H1 (cell line): ENCODE data around the gene KLHL30. TPM values are rescaled to one million over a fixed set of nuclear protein-coding genes. Genes with fewer than 3 reads are reported as not detected.
A peak's percentile ranks its signal among the peaks of the same experiment; 100 is the strongest.

Experiments
- CTCF ChIA-PET: fragments of 300-600 bp; sonication (Branson Sonifier 250); formaldehyde crosslinking; loops from one replicate; lab custom pipeline; 2021; ENCODE audit not compliant: partially characterized antibody; lab: Charles Lee
- POLR2A ChIA-PET: fragments of 300-600 bp; sonication (Branson Sonifier 250); formaldehyde crosslinking; loops from one replicate; lab custom pipeline; 2021; ENCODE audit warnings: inconsistent platforms; ENCODE audit not compliant: partially characterized antibody; lab: Charles Lee
- DNase-seq, 2 experiments: peaks; one replicate each; pipeline versions ENCODE4 v3.0.0 to v3.0.0-alpha.2; 2010 to 2022; ENCODE audit warnings: low spot score in 2 of 2, low read depth in 1 of 2, mixed read lengths in 1 of 2
- FAIRE-seq: peaks from 2 replicates; lab custom pipeline; 2011; peaks lifted over from hg19 to GRCh38; lab: Jason Lieb, UNC
- H2AFZ ChIP-seq: 2 replicates; pipeline ENCODE4 v1.8.1; 2012; ENCODE audit warnings: low read length, inconsistent platforms
- H2AK5ac ChIP-seq: 2 replicates; pipeline ENCODE4 v1.6.1; 2013; ENCODE audit warnings: low read depth, low read length
- H2BK120ac ChIP-seq: replicated peaks from 2 replicates; pipeline ENCODE3; 2013; ENCODE audit warnings: low read depth, low read length, inconsistent platforms
- H2BK12ac ChIP-seq: 2 replicates; pipeline ENCODE4 v1.6.1; 2013; ENCODE audit warnings: low read depth, low read length
- H2BK15ac ChIP-seq: 2 replicates; pipeline ENCODE4 v1.6.1; 2013; ENCODE audit warnings: low read length
- H2BK20ac ChIP-seq: 2 replicates; pipeline ENCODE4 v1.6.1; 2013; ENCODE audit warnings: low read length
- H2BK5ac ChIP-seq: 2 replicates; pipeline ENCODE4 v1.6.1; 2013; ENCODE audit warnings: low read depth, low read length
- H3K14ac ChIP-seq: 2 replicates; pipeline ENCODE4 v1.6.1; 2013; ENCODE audit warnings: inconsistent platforms; ENCODE audit not compliant: insufficient read length
- H3K18ac ChIP-seq: 2 replicates; pipeline ENCODE4 v1.6.1; 2013; ENCODE audit warnings: low read length; ENCODE audit errors: extremely low read depth
- H3K23ac ChIP-seq: 2 replicates; pipeline ENCODE4 v1.6.1; 2013; ENCODE audit warnings: inconsistent platforms; ENCODE audit not compliant: insufficient read length
- H3K23me2 ChIP-seq: 2 replicates; pipeline ENCODE4 v1.6.1; 2013; ENCODE audit warnings: low read depth, low read length
- H3K27ac ChIP-seq: 2 replicates; pipeline ENCODE4 v1.6.1; 2011; ENCODE audit warnings: low read depth, low read length, inconsistent platforms
- H3K27me3 ChIP-seq, 4 experiments: replicated peaks in 1 of 4; 1 replicate in 1 of 4; 2 replicates in 3 of 4; pipeline versions ENCODE4 v1.6.1 to v1.8.1; 2011 to 2013; ENCODE audit warnings: low read length in 3 of 4, mild to moderate bottlenecking in 3 of 4, inconsistent platforms in 2 of 4, mixed read lengths in 2 of 4, moderate library complexity in 1 of 4; ENCODE audit not compliant: control insufficient read depth in 3 of 4, insufficient read depth in 3 of 4; ENCODE audit errors: extremely low read depth in 1 of 4
- H3K36me3 ChIP-seq, 4 experiments: 2 replicates each; pipeline versions ENCODE4 v1.6.1 to v1.8.1; 2011 to 2013; ENCODE audit warnings: mild to moderate bottlenecking in 4 of 4, low read length in 3 of 4, moderate library complexity in 2 of 4, control low read depth in 1 of 4, inconsistent platforms in 1 of 4; ENCODE audit not compliant: insufficient read depth in 4 of 4, control insufficient read depth in 2 of 4
- H3K4ac ChIP-seq: replicated peaks from 2 replicates; pipeline ENCODE3; 2013; ENCODE audit warnings: low read length, low read depth, mixed read lengths, inconsistent platforms; ENCODE audit not compliant: insufficient read length
- H3K4me1 ChIP-seq, 4 experiments: replicated peaks in 1 of 4; 1 replicate in 1 of 4; 2 replicates in 3 of 4; pipeline versions ENCODE4 v1.6.1 to v1.8.1; 2011 to 2013; ENCODE audit warnings: low read length in 3 of 4, inconsistent platforms in 2 of 4, mixed read lengths in 1 of 4; ENCODE audit not compliant: insufficient read depth in 4 of 4, control insufficient read depth in 3 of 4
- H3K4me2 ChIP-seq, 2 experiments: 2 replicates each; pipeline versions ENCODE4 v1.6.1 to v1.8.1; 2011 to 2013; ENCODE audit warnings: low read depth in 2 of 2, low read length in 2 of 2, control low read depth in 1 of 2, inconsistent platforms in 1 of 2, mild to moderate bottlenecking in 1 of 2; ENCODE audit not compliant: insufficient read depth in 1 of 2
- H3K4me3 ChIP-seq, 4 experiments: fragments of 200-600, 300-600 bp in 1 of 4; sonication (generic), shearing (Covaris generic), sonication (Bioruptor Twin) in 1 of 4; 2 replicates each; pipeline versions ENCODE4 v1.5.1 to v1.8.1; 2011 to 2016; ENCODE audit warnings: low read length in 4 of 4, low read depth in 3 of 4, control low read depth in 2 of 4, inconsistent platforms in 2 of 4, mild to moderate bottlenecking in 2 of 4, mixed read lengths in 1 of 4, moderate library complexity in 1 of 4; ENCODE audit not compliant: insufficient read depth in 2 of 4; ENCODE audit errors: extremely low read depth in 1 of 4
- H3K56ac ChIP-seq: replicated peaks from 2 replicates; pipeline ENCODE3; 2013; ENCODE audit warnings: low read depth, mild to moderate bottlenecking, mixed read lengths, low read length, inconsistent platforms; ENCODE audit not compliant: insufficient read length
- H3K79me1 ChIP-seq: 2 replicates; pipeline ENCODE4 v1.6.1; 2013; ENCODE audit warnings: low read depth, low read length, control low read depth
- H3K79me2 ChIP-seq, 2 experiments: 2 replicates each; pipeline versions ENCODE4 v1.6.1 to v1.8.1; 2012 to 2013; ENCODE audit warnings: low read length in 2 of 2, mild to moderate bottlenecking in 2 of 2, inconsistent platforms in 1 of 2; ENCODE audit not compliant: insufficient read depth in 2 of 2, control insufficient read depth in 1 of 2
- H3K9ac ChIP-seq, 4 experiments: replicated peaks in 1 of 4; 1 replicate in 1 of 4; 2 replicates in 3 of 4; pipeline versions ENCODE4 v1.6.1 to v1.8.1; 2011 to 2013; ENCODE audit warnings: low read depth in 3 of 4, low read length in 3 of 4, control low read depth in 2 of 4, mild to moderate bottlenecking in 2 of 4, moderate library complexity in 2 of 4, inconsistent platforms in 1 of 4; ENCODE audit errors: extremely low read depth in 1 of 4
- H3K9me3 ChIP-seq, 2 experiments: 2 replicates each; pipeline versions ENCODE4 v1.6.1 to v1.8.1; 2012 to 2013; ENCODE audit warnings: mild to moderate bottlenecking in 2 of 2, moderate library complexity in 2 of 2, control low read depth in 1 of 2, inconsistent platforms in 1 of 2, low read depth in 1 of 2, low read length in 1 of 2, mixed read lengths in 1 of 2; ENCODE audit not compliant: insufficient read depth in 2 of 2
- H4K20me1 ChIP-seq, 2 experiments: replicated peaks in 1 of 2; 2 replicates each; pipeline versions ENCODE3 to v1.8.1; 2011 to 2013; ENCODE audit warnings: inconsistent platforms in 2 of 2, low read length in 2 of 2, mild to moderate bottlenecking in 1 of 2; ENCODE audit not compliant: insufficient read depth in 2 of 2, control insufficient read depth in 1 of 2
- H4K5ac ChIP-seq: 2 replicates; pipeline ENCODE4 v1.6.1; 2013; ENCODE audit warnings: low read length, low read depth, mixed read lengths, inconsistent platforms; ENCODE audit not compliant: insufficient read length
- H4K8ac ChIP-seq: 2 replicates; pipeline ENCODE4 v1.8.0; 2013; ENCODE audit warnings: mild to moderate bottlenecking, moderate library complexity, low read length, inconsistent platforms; ENCODE audit not compliant: insufficient read depth; ENCODE audit errors: extremely low read depth
- H4K91ac ChIP-seq: replicated peaks from 2 replicates; pipeline ENCODE3; 2013; ENCODE audit warnings: low read length, mixed read lengths, inconsistent platforms; ENCODE audit not compliant: insufficient read length
- ATF2 ChIP-seq: IDR thresholded peaks from 2 replicates; pipeline ENCODE4 v1.6.1; 2012; ENCODE audit warnings: low read length, inconsistent platforms
- BACH1 ChIP-seq: IDR thresholded peaks from 2 replicates; pipeline ENCODE4 v1.6.1; 2012; ENCODE audit warnings: low read length, improper control_type of control experiment
- CHD1 ChIP-seq: IDR thresholded peaks from 2 replicates; pipeline ENCODE4 v1.6.1; 2012; ENCODE audit warnings: low read depth, low read length, improper control_type of control experiment
- CTCF ChIP-seq, 3 experiments: IDR thresholded peaks; 1 replicate in 2 of 3; 2 replicates in 1 of 3; pipeline versions ENCODE4 v1.5.1 to v1.6.1; 2011; ENCODE audit warnings: low read length in 3 of 3, mild to moderate bottlenecking in 3 of 3, inconsistent platforms in 2 of 3, low read depth in 1 of 3, moderate library complexity in 1 of 3; ENCODE audit not compliant: insufficient read depth in 1 of 3; ENCODE audit errors: control extremely low read depth in 1 of 3
- MAX ChIP-seq: IDR thresholded peaks from 2 replicates; pipeline ENCODE4 v1.6.1; 2012; ENCODE audit warnings: inconsistent platforms
- POU5F1 ChIP-seq: IDR thresholded peaks from 2 replicates; pipeline ENCODE4 v1.6.1; 2011; ENCODE audit warnings: low read depth, mild to moderate bottlenecking, low read length, moderate library complexity
- TBP ChIP-seq: IDR thresholded peaks from 2 replicates; pipeline ENCODE4 v1.6.1; 2011; ENCODE audit warnings: low read depth, low read length, improper control_type of control experiment
- WGBS, 2 experiments: shearing (Covaris generic) in 1 of 2; methylation state at CpG; one replicate each; pipeline versions ENCODE4 v1.1.6 to v1.1.7; 2013 to 2015; ENCODE audit warnings: low lambda C conversion rate in 2 of 2, mixed read lengths in 2 of 2, inconsistent platforms in 1 of 2, low coverage in 1 of 2, missing lambda C conversion rate in 1 of 2; ENCODE audit not compliant: insufficient replicate concordance in 2 of 2, insufficient coverage in 1 of 2, insufficient read length in 1 of 2; ENCODE audit errors: extremely low coverage in 1 of 2, missing lambda C conversion rate in 1 of 2; 5-methylcytosine and 5-hydroxymethylcytosine counted together
- polyA plus RNA-seq, 7 experiments: library from polyadenylated mRNA; depleted of rRNA in 3 of 7; stranded (reverse) in 5 of 7; unstranded in 2 of 7; fragments of >200 nt in 5 of 7; fragments of 200-250 nt in 2 of 7; gene quantifications; 1 replicate in 5 of 7; 2 replicates in 1 of 7; 4 replicates in 1 of 7; pipeline versions ENCODE4 v1.2.1 to v1.2.3, GENCODE V29; 2011 to 2013; ENCODE audit warnings: missing spikeins in 2 of 7, mixed read lengths in 2 of 7
- total RNA-seq: library from RNA; stranded (reverse); fragmentation: NEBNext Ultra II Directional; extraction: Animal tissue kit (Norgen Biotek cat#: 25700); gene quantifications from 2 replicates; pipeline ENCODE4 v1.2.1, GENCODE V29; 2021

The KLHL30 gene
- total and polyA plus RNA-seq, 2 of the 8 experiments (the other 6 are each of a cell fraction or from before 2014, with no cell fraction given), result not detected

GRCh38 chr2:238125127-238125885, 13.2 kb upstream of the KLHL30 start:
- DNase-seq (no peak), FAIRE-seq (no peak)
- Histone ChIP-seq H4K8ac (no peak overlapping the region), H3K23me2 (peaks cover 15% of the 10 kb centered on the region), H3K9ac (no peak overlapping the region), H2BK20ac (no peak overlapping the region), H3K27ac (no peak overlapping the region), H4K20me1 (peaks cover 0 to 14% of the 10 kb centered on the region in 2 experiments), H4K5ac (no peak overlapping the region), H2BK120ac (no peak overlapping the region), H3K36me3 (no peaks in the 10 kb centered on the region; a peak in 1 of 8 replicates), H3K23ac (no peak overlapping the region), H3K4me1 (peaks cover 0 to 17% (median under 1%) of the 10 kb centered on the region in 4 experiments; a peak in 2 of 7 replicates), H3K56ac (no peak overlapping the region), H4K91ac (no peak overlapping the region), H3K4me3 (no peak overlapping the region), H3K14ac (no peak overlapping the region), H2BK12ac (no peak overlapping the region), H3K4ac (no peak overlapping the region), H2BK5ac (no peak overlapping the region; the same call in 1 of the 2 replicates), H2AFZ (no peak overlapping the region), H3K27me3 (no peaks in the 10 kb centered on the region; a peak in 1 of 7 replicates), H3K18ac (no peak overlapping the region), H3K79me1 (no peaks in the 10 kb centered on the region), H3K9me3 (0 out of 4 replicates have a peak, but pooled peaks cover 0 to 4% of the 10 kb centered on the region in 2 experiments), H3K79me2 (no peaks in the 10 kb centered on the region), H2AK5ac (0 out of 2 replicates have a peak overlapping the region, but pooled peaks have one; percentile 94), H3K4me2 (no peak overlapping the region), H2BK15ac (no peak overlapping the region)
- ChIA-PET POLR2A (interaction anchor here (1.1 to 1.8 kb wide), 2 partner anchors 9 to 24 kb away, joined by 3 to 4 read pairs; no protein-coding TSS in a partner anchor), CTCF (interaction anchor here (1.6 kb wide), 1 partner anchor 14 kb away, joined by 4 read pairs; no protein-coding TSS in a partner anchor)
- 84% methylated on average over 14 of the region's 20 CpGs; no CpG with 5 or more reads in 1 of the 2 experiments for WGBS, 2 experiments
- TF ChIP-seq MAX (no peak), CHD1 (no peak), ATF2 (no peak), TBP (no peak), POU5F1 (no peak), CTCF (IDR thresholded peaks at IDR 0.05; ENCODE audit: control extremely low read depth in 1 of 3, insufficient read depth in 1 of 3, low read depth in 1 of 3, low read length in 3 of 3) (no peak), BACH1 (no peak)
